ENCODE measurements around the gene CCDC186. TPM values are rescaled to one million over a fixed set of nuclear protein-coding genes. Genes with fewer than 3 reads are reported as not detected.

CCDC186 gene
- total and polyA plus RNA-seq, 2 of the 8 experiments (the other 6 are each of a cell fraction or from before 2014, with no cell fraction given), result 3.0 to 30.3 TPM

GRCh38 chr10:114180937-114181336 lies 6.9 kb upstream of the CCDC186 start (continued):
- TF ChIP-seq KDM5A (IDR thresholded peaks at IDR 0.05; ENCODE audit: low read length) (no peak), RXRA (IDR thresholded peaks at IDR 0.05; ENCODE audit: insufficient read depth, low read depth, low read length) (no peak), EP300 (IDR thresholded peaks at IDR 0.05; ENCODE audit: borderline replicate concordance in 1 of 2, low read depth in 2 of 2, low read length in 2 of 2) (no peak)
